Upper lobe of right lung (tissue), 1 donor: ENCODE data around the gene OLA1. TPM values are rescaled to one million over a fixed set of nuclear protein-coding genes. Genes with fewer than 3 reads are reported as not detected.
A peak's percentile ranks its signal among the peaks of the same experiment; 100 is the strongest.

Source experiments
- ATAC-seq: fragments of 200-7000 bp; cut with Tn5 transposase; one replicate; pipeline ENCODE4 v1.9.1; 2020; ENCODE audit warnings: mild to moderate bottlenecking, moderate library complexity
- DNase-seq: peaks from one replicate; pipeline ENCODE4 v3.0.0-alpha.2; 2020
- H3K27ac ChIP-seq: fragments of 200-600 bp; one replicate; pipeline ENCODE4 v1.8.0; 2022
- H3K27me3 ChIP-seq: fragments of 200-600 bp; one replicate; pipeline ENCODE4 v1.8.0; 2022; ENCODE audit warnings: mild to moderate bottlenecking
- H3K36me3 ChIP-seq: fragments of 200-600 bp; one replicate; pipeline ENCODE4 v1.8.0; 2022
- H3K4me1 ChIP-seq: fragments of 200-600 bp; one replicate; pipeline ENCODE4 v1.8.0; 2022
- H3K4me3 ChIP-seq: fragments of 200-600 bp; one replicate; pipeline ENCODE4 v1.8.0; 2022; ENCODE audit warnings: mild to moderate bottlenecking
- H3K9me3 ChIP-seq: fragments of 200-600 bp; one replicate; pipeline ENCODE4 v1.8.0; 2022
- CTCF ChIP-seq: fragments of 200-600 bp; IDR thresholded peaks from one replicate; pipeline ENCODE4 v1.8.0; 2022; ENCODE audit warnings: antibody characterized with exemption
- intact Hi-C: fragments of 100-400 bp; cut with DNase I; formaldehyde crosslinking; loops from one replicate; pipeline ENCODE4 v1.11.0; 2022
- total RNA-seq: library from RNA; stranded (reverse); fragmentation: NEBNext Ultra II Directional; extraction: Animal tissue kit (Norgen Biotek cat#: 25700); gene quantifications from one replicate; pipeline ENCODE4 v1.2.1, GENCODE V29; 2021
- donor health status: DM: no; HTN: yes; CAD: no; lungs with severe emphysema.

OLA1 gene
- total RNA-seq, 1 donor from 2014 or later, result 50.2 TPM

DNA sequence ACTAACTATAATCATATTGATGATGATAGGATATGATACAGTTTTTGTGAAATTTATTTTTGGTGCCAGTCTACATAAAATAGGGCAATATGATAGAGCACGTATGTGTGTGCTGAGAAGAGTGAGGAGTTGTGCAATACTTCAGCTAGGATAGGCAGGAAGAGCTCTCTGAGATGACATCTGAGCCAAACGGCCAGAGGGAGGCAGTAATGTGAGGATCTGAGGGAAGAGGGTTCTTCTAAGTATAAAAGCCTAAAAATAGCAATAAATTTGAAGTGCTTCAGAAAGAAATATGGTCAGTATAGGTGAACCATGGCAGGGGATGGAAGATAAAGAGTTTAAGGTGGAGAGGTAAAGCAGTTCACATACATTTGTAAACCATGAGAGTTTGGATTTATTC, 102.5 kb downstream of the OLA1 start:
- DNase-seq (no peak), ATAC-seq (no peak)
- no peaks in the 10 kb centered on the region for H3K36me3 ChIP-seq
- intact Hi-C loops, result no loop called here
- no peak overlapping the region for H3K27ac ChIP-seq
- no peak for TF ChIP-seq CTCF
- H3K27me3 ChIP-seq, result no peaks in the 10 kb centered on the region
- H3K9me3 ChIP-seq, result no peaks in the 10 kb centered on the region
- no peak overlapping the region for H3K4me3 ChIP-seq
- no peaks in the 10 kb centered on the region for H3K4me1 ChIP-seq

- ATAC-seq (no peak), DNase-seq (no peak)
- no peak overlapping the region for H3K4me3 ChIP-seq
- intact Hi-C loops, result no loop called here
- no peaks in the 10 kb centered on the region for H3K27me3 ChIP-seq
- H3K9me3 ChIP-seq, result no peaks in the 10 kb centered on the region
- H3K27ac ChIP-seq, result no peak overlapping the region
- H3K36me3 ChIP-seq, result no peaks in the 10 kb centered on the region
- H3K4me1 ChIP-seq, result no peaks in the 10 kb centered on the region
- no peak for TF ChIP-seq CTCF
Measured at GRCh38 chr2:174142290-174142689, 106.0 kb downstream of the OLA1 start.

- intact Hi-C loops, result no loop called here
- no peak for DNase-seq
- no peak overlapping the region for H3K4me3 ChIP-seq
- no peaks in the 10 kb centered on the region for H3K27me3 ChIP-seq
- H3K27ac ChIP-seq, result no peak overlapping the region
- no peaks in the 10 kb centered on the region for H3K36me3 ChIP-seq
- H3K4me1 ChIP-seq, result no peaks in the 10 kb centered on the region
- peak; percentile 43 for TF ChIP-seq CTCF
- peak; percentile 41 for ATAC-seq
- no peaks in the 10 kb centered on the region for H3K9me3 ChIP-seq
Measured at GRCh38 chr2:174138161-174138560, 110.2 kb downstream of the OLA1 start.

DNA sequence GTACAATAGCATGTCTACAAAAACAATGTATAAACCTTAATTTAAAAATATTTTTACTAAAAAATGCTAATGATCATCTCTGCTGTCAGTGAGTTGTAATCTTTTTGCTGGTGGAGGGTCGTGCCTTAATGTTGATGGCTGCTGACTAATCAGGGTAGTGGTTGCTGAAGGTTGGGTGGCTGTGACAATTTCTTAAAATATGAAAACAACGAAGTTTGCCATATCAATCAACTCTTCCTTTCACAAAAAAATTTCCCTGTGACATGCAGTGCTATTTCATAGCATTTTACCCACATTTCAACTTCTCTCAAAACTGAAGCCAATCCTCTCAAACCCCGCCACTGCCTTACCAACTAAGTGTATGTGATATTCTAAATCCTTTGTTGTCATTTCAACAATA, 112.4 kb downstream of the OLA1 start:
- H3K4me1 ChIP-seq, result no peaks in the 10 kb centered on the region
- no peaks in the 10 kb centered on the region for H3K27me3 ChIP-seq
- intact Hi-C loops, result no loop called here
- no peak for TF ChIP-seq CTCF
- no peaks in the 10 kb centered on the region for H3K36me3 ChIP-seq
- no peak for DNase-seq
- ATAC-seq, result no peak
- H3K4me3 ChIP-seq, result no peak overlapping the region
- no peak overlapping the region for H3K27ac ChIP-seq
- no peaks in the 10 kb centered on the region for H3K9me3 ChIP-seq

GRCh38 chr2:174125090-174125489, 123.2 kb downstream of the OLA1 start:
- no peaks in the 10 kb centered on the region for H3K27me3 ChIP-seq
- no peak overlapping the region for H3K4me3 ChIP-seq
- no peaks in the 10 kb centered on the region for H3K9me3 ChIP-seq
- ATAC-seq (no peak), DNase-seq (no peak)
- intact Hi-C loops, result no loop called here
- TF ChIP-seq CTCF, result no peak
- H3K4me1 ChIP-seq, result no peaks in the 10 kb centered on the region
- no peak overlapping the region for H3K27ac ChIP-seq
- H3K36me3 ChIP-seq, result no peaks in the 10 kb centered on the region

DNA sequence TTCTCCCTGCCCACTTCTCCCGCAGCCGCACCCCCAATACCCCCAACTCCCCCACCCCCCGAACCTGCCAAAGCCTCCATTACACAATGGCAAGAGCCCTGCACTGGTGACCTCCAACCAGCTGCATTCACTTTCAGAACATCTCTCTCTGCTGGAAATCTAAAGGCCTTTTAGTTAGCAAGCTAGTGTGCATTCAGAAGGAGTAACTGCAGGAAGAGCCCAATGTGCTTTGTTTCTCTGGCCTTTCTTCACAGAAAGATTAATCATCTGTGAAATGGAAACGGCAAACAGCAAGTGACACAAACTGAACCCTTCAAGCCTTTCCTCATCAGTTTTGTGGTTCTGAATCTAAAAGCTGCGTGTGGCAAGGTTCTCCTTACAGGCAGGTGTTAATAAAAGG, 124.2 kb downstream of the OLA1 start:
- intact Hi-C loops, result no loop called here
- no peaks in the 10 kb centered on the region for H3K9me3 ChIP-seq
- no peak for DNase-seq
- TF ChIP-seq CTCF, result no peak
- H3K27me3 ChIP-seq, result no peaks in the 10 kb centered on the region
- no peaks in the 10 kb centered on the region for H3K4me1 ChIP-seq
- no peak for ATAC-seq
- H3K36me3 ChIP-seq, result no peaks in the 10 kb centered on the region
- H3K4me3 ChIP-seq, result no peak overlapping the region
- H3K27ac ChIP-seq, result no peak overlapping the region
